ENCODE results near the gene WFDC5.
A peak's percentile ranks its signal among the peaks of the same experiment; 100 is the strongest.
"Not testable (repeated sequence)": the region's sequence is repeated elsewhere in the genome, so short reads cannot be mapped to it uniquely, and the experiment has no call there.

Gene WFDC5

DNA sequence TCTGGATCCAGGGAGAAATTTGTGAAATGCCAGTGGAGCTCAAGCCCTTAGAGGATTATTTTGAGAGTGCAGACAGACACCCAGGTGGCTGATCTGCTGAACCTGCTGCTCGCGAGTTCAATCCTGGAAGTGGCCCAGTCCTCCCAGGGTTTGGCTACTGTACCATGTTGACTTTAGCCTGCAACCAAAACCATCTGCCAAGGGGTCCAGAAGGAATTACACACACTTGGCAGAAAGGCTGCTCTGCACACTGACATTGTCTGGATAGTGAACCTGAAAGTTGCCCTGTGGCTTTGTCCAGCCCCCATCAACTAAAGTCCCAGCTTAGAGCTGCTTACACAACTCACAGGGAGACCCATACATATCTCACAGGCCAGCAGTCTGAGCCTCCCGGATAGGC lies 38.2 kb upstream of the WFDC5 start:
- no peak overlapping the region for H3K4me3 ChIP-seq (ENCODE audit: low read depth, low read length)
- TF ChIP-seq, protein P1, sequence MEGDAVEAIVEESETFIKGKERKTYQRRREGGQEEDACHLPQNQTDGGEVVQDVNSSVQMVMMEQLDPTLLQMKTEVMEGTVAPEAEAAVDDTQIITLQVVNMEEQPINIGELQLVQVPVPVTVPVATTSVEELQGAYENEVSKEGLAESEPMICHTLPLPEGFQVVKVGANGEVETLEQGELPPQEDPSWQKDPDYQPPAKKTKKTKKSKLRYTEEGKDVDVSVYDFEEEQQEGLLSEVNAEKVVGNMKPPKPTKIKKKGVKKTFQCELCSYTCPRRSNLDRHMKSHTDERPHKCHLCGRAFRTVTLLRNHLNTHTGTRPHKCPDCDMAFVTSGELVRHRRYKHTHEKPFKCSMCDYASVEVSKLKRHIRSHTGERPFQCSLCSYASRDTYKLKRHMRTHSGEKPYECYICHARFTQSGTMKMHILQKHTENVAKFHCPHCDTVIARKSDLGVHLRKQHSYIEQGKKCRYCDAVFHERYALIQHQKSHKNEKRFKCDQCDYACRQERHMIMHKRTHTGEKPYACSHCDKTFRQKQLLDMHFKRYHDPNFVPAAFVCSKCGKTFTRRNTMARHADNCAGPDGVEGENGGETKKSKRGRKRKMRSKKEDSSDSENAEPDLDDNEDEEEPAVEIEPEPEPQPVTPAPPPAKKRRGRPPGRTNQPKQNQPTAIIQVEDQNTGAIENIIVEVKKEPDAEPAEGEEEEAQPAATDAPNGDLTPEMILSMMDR (IDR thresholded peaks at IDR 0.05; ENCODE audit: borderline replicate concordance, insufficient read depth, low read depth, low read length): no peak

DNA sequence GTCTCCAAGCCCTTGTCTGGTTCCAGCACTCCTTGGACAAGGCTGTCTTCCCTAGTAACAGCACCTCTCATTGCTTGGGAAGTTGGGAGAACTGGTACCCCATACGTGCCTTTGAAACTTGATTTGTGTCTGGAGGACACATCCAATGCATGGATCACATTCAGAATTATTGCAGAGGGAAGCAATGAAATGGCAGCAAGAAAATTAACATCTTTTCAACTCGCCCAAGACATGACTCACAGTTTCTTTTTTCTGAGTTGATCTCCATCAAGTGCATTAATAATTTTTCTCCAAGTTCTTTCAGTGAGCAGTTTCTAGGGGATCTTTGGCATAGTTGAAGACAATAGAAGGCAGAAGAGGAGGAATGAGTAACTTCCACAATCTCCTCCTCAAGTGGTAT lies 37.4 kb upstream of the WFDC5 start:
- no peak overlapping the region for H3K4me3 ChIP-seq (ENCODE audit: low read depth, low read length)
- TF ChIP-seq, protein P1 (IDR thresholded peaks at IDR 0.05; ENCODE audit: borderline replicate concordance, insufficient read depth, low read depth, low read length): no peak

- no peak overlapping the region for H3K4me3 ChIP-seq (ENCODE audit: low read depth, low read length)
- TF ChIP-seq, protein P1 (IDR thresholded peaks at IDR 0.05; ENCODE audit: borderline replicate concordance, insufficient read depth, low read depth, low read length): no peak
Measured at GRCh38 chr20:45149062-45149461, 34.1 kb upstream of the WFDC5 start.

- TF ChIP-seq, protein P1 (IDR thresholded peaks at IDR 0.05; ENCODE audit: borderline replicate concordance, insufficient read depth, low read depth, low read length): no peak
- no peak overlapping the region for H3K4me3 ChIP-seq (ENCODE audit: low read depth, low read length)
Measured at GRCh38 chr20:45140836-45141235, 25.9 kb upstream of the WFDC5 start.

DNA sequence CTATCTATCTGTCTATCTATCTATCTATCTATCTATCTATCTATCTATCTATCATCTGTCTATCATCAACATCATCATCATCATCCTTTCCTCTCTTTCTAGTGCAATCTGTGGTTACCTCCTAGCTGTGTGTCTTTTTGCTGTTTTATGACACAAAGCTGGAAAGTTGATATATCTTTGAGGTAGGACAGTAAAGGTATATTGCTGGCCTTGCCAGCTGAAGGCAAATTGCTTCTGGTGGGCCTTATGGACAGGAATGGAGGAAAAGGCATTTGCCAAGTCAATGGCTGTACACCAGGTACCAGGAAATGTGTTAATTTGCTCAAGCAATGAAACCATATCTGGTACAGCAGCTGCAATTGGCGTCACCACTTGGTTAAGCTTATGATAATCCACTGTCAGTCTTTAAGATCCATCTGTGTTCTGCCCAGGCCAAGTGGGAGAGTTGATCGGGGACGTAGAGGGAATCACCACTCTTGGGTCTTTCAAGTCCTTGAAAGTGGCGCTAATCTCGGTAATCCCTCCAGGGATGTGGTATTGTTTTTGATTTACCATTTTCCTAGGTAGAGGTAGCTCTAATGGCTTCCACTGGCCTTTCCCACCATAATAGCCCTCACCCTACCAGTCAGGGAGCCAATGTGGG lies 24.9 kb upstream of the WFDC5 start:
- H3K4me3 ChIP-seq (ENCODE audit: low read depth, low read length): not testable (repeated sequence)

GRCh38 chr20:45138561-45139300 lies 23.8 kb upstream of the WFDC5 start:
- H3K4me3 ChIP-seq (ENCODE audit: low read depth, low read length): no peak overlapping the region
- TF ChIP-seq, protein P1 (IDR thresholded peaks at IDR 0.05; ENCODE audit: borderline replicate concordance, insufficient read depth, low read depth, low read length): peak; percentile 94

DNA sequence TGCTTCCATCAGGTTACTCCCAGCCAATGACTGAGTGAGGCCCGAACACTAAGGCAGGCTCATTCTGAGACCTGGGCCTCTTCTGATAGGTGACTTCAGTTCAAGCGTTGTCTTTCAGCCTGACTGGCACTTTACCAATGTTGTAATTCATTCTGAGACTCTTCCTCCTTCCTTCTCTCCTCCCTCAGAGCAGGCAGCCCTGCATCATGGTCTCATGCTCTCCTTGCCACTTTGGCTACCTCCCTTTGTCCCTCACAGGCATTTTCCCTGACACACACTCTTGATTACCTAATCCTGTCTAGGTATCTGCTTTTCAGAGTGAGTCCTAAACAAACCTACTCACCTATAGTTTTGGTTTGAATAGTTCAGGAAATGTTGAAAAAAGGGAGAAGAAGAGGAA lies 21.9 kb upstream of the WFDC5 start:
- H3K4me3 ChIP-seq (ENCODE audit: low read depth, low read length): no peak overlapping the region
- TF ChIP-seq, protein P1 (IDR thresholded peaks at IDR 0.05; ENCODE audit: borderline replicate concordance, insufficient read depth, low read depth, low read length): no peak
